ENCODE measurements around the gene ZEB1. TPM values are rescaled to one million over a fixed set of nuclear protein-coding genes. Genes with fewer than 3 reads are reported as not detected.

Gene ZEB1
- total and polyA plus RNA-seq, 9 of the 15 experiments (the other 6 are each of a cell fraction or from before 2014, with no cell fraction given) = 2.1 to 8.4 (median 4.9) TPM

DNA sequence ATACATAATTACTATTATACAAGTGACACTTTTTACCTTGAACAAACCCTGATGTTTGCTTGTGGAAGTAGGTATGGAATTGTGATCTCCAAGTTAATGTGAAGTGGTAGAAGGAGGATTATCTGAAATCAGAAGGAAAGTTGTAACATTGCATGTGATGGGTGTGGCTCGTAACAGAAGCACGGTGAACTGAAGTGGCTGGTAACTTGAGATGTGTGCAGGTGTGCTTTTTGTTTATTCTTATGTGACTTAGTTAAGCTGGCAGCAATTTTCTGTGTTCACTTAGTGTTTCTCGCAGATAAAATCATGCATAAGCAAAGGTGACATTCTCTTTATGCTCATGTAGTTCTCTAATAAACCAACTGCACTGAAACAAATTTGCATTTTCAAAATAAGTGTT lies 82.3 kb downstream of the ZEB1 start:
- Histone ChIP-seq H3K27ac (ENCODE audit: extremely low read depth, low read depth, low read length) (no peak overlapping the region), H3K27me3 (ENCODE audit: control insufficient read depth in 2 of 2, insufficient read depth in 2 of 2, low read length in 2 of 2) (no peaks in the 10 kb centered on the region), H3K9me1 (ENCODE audit: control insufficient read depth, insufficient read depth, low read length) (no peaks in the 10 kb centered on the region), H4K20me1 (replicated peaks; ENCODE audit: control insufficient read depth, insufficient read depth, low read length) (no peaks in the 10 kb centered on the region), H3K9me3 (replicated peaks; ENCODE audit: control insufficient read depth, insufficient read depth, low read depth, low read length) (no peaks in the 10 kb centered on the region), H3K9ac (ENCODE audit: insufficient read depth in 1 of 2, low read depth in 2 of 2, low read length in 2 of 2) (no peak overlapping the region), H3K4me2 (ENCODE audit: insufficient read depth, low read length) (no peak overlapping the region), H3K4me1 (replicated peaks in 1 of 2; ENCODE audit: control insufficient read depth in 2 of 2, insufficient read depth in 2 of 2, low read length in 2 of 2) (no peaks in the 10 kb centered on the region; a peak in 1 of 5 replicates), H3K4me3 (no peak overlapping the region), H3K36me3 (ENCODE audit: control insufficient read depth, insufficient read depth, low read length) (no peaks in the 10 kb centered on the region), H2AFZ (ENCODE audit: low read depth, low read length) (no peak overlapping the region), H3K79me2 (ENCODE audit: control insufficient read depth, insufficient read depth, low read length) (no peaks in the 10 kb centered on the region)
- WGBS (ENCODE audit: insufficient coverage, low coverage, missing lambda C conversion rate) = 6% methylated on average over 3 of the region's 3 CpGs
- ATAC-seq (no peak), FAIRE-seq (peak; percentile 48), DNase-seq (ENCODE audit: extremely low read depth in 1 of 4, low spot score in 3 of 4) (peak in 1 of 4 experiments; percentile 6)
- intact Hi-C loops (cut with micrococcal nuclease) = no loop called here
- no TSS peak for BruUV-seq (replicated peaks)
- POLR2A ChIA-PET = no interaction called here
- CTCF ChIA-PET (ENCODE audit: low intra/inter-chr PET ratio) = no interaction called here
- in situ Hi-C loops (cut with MboI) = no loop called here
- TF ChIP-seq, protein P1, sequence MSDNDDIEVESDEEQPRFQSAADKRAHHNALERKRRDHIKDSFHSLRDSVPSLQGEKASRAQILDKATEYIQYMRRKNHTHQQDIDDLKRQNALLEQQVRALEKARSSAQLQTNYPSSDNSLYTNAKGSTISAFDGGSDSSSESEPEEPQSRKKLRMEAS (CRISPR knock-in tag; IDR thresholded peaks at IDR 0.05) = no peak
- TF ChIP-seq SMAD4 (CRISPR knock-in tag; conservative IDR thresholded peaks at IDR 0.05) = no peak
- TF ChIP-seq, protein P2, sequence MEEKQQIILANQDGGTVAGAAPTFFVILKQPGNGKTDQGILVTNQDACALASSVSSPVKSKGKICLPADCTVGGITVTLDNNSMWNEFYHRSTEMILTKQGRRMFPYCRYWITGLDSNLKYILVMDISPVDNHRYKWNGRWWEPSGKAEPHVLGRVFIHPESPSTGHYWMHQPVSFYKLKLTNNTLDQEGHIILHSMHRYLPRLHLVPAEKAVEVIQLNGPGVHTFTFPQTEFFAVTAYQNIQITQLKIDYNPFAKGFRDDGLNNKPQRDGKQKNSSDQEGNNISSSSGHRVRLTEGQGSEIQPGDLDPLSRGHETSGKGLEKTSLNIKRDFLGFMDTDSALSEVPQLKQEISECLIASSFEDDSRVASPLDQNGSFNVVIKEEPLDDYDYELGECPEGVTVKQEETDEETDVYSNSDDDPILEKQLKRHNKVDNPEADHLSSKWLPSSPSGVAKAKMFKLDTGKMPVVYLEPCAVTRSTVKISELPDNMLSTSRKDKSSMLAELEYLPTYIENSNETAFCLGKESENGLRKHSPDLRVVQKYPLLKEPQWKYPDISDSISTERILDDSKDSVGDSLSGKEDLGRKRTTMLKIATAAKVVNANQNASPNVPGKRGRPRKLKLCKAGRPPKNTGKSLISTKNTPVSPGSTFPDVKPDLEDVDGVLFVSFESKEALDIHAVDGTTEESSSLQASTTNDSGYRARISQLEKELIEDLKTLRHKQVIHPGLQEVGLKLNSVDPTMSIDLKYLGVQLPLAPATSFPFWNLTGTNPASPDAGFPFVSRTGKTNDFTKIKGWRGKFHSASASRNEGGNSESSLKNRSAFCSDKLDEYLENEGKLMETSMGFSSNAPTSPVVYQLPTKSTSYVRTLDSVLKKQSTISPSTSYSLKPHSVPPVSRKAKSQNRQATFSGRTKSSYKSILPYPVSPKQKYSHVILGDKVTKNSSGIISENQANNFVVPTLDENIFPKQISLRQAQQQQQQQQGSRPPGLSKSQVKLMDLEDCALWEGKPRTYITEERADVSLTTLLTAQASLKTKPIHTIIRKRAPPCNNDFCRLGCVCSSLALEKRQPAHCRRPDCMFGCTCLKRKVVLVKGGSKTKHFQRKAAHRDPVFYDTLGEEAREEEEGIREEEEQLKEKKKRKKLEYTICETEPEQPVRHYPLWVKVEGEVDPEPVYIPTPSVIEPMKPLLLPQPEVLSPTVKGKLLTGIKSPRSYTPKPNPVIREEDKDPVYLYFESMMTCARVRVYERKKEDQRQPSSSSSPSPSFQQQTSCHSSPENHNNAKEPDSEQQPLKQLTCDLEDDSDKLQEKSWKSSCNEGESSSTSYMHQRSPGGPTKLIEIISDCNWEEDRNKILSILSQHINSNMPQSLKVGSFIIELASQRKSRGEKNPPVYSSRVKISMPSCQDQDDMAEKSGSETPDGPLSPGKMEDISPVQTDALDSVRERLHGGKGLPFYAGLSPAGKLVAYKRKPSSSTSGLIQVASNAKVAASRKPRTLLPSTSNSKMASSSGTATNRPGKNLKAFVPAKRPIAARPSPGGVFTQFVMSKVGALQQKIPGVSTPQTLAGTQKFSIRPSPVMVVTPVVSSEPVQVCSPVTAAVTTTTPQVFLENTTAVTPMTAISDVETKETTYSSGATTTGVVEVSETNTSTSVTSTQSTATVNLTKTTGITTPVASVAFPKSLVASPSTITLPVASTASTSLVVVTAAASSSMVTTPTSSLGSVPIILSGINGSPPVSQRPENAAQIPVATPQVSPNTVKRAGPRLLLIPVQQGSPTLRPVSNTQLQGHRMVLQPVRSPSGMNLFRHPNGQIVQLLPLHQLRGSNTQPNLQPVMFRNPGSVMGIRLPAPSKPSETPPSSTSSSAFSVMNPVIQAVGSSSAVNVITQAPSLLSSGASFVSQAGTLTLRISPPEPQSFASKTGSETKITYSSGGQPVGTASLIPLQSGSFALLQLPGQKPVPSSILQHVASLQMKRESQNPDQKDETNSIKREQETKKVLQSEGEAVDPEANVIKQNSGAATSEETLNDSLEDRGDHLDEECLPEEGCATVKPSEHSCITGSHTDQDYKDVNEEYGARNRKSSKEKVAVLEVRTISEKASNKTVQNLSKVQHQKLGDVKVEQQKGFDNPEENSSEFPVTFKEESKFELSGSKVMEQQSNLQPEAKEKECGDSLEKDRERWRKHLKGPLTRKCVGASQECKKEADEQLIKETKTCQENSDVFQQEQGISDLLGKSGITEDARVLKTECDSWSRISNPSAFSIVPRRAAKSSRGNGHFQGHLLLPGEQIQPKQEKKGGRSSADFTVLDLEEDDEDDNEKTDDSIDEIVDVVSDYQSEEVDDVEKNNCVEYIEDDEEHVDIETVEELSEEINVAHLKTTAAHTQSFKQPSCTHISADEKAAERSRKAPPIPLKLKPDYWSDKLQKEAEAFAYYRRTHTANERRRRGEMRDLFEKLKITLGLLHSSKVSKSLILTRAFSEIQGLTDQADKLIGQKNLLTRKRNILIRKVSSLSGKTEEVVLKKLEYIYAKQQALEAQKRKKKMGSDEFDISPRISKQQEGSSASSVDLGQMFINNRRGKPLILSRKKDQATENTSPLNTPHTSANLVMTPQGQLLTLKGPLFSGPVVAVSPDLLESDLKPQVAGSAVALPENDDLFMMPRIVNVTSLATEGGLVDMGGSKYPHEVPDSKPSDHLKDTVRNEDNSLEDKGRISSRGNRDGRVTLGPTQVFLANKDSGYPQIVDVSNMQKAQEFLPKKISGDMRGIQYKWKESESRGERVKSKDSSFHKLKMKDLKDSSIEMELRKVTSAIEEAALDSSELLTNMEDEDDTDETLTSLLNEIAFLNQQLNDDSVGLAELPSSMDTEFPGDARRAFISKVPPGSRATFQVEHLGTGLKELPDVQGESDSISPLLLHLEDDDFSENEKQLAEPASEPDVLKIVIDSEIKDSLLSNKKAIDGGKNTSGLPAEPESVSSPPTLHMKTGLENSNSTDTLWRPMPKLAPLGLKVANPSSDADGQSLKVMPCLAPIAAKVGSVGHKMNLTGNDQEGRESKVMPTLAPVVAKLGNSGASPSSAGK (IDR thresholded peaks at IDR 0.05) = no peak
- TF ChIP-seq, protein P3, sequence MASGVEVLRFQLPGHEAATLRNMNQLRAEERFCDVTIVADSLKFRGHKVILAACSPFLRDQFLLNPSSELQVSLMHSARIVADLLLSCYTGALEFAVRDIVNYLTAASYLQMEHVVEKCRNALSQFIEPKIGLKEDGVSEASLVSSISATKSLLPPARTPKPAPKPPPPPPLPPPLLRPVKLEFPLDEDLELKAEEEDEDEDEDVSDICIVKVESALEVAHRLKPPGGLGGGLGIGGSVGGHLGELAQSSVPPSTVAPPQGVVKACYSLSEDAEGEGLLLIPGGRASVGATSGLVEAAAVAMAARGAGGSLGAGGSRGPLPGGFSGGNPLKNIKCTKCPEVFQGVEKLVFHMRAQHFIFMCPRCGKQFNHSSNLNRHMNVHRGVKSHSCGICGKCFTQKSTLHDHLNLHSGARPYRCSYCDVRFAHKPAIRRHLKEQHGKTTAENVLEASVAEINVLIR (CRISPR knock-in tag; IDR thresholded peaks at IDR 0.05) = no peak
- no peak for TF ChIP-seq GTF2F1 (IDR thresholded peaks at IDR 0.05; ENCODE audit: low read depth, low read length)
- no peak for TF ChIP-seq KDM5B (IDR thresholded peaks at IDR 0.05; ENCODE audit: insufficient replicate concordance, low read depth, low read length)
- TF ChIP-seq ZNF23 (CRISPR knock-in tag; IDR thresholded peaks at IDR 0.05) = no peak
- TF ChIP-seq ZNF695 (CRISPR knock-in tag; IDR thresholded peaks at IDR 0.05) = no peak
- no peak for TF ChIP-seq BRD9 (IDR thresholded peaks at IDR 0.05; ENCODE audit: low read depth, partially characterized antibody)
